PC-3 (cell line): ENCODE measurements around the gene ST3GAL4. TPM values are rescaled to one million over a fixed set of nuclear protein-coding genes. Genes with fewer than 3 reads are reported as not detected.

ENCODE experiments used
- ATAC-seq: fragments of 200-7000 bp; cut with Tn5 transposase; 2 replicates; pipeline ENCODE4 v1.9.1; 2020; ENCODE audit warnings: mild to moderate bottlenecking, moderate library complexity
- BruUV-seq: library from RNA; stranded (reverse); fragments of 400-500 nt; replicated peaks from 2 replicates; lab custom pipeline; 2021; lab: Mats Ljungman, UMichigan
- CTCF ChIA-PET: fragments of 300-600 bp; sonication (Branson Sonifier 250); formaldehyde crosslinking; loops from one replicate; lab custom pipeline; 2022; ENCODE audit warnings: antibody characterized with exemption; lab: Charles Lee
- POLR2A ChIA-PET: fragments of 300-600 bp; sonication (Branson Sonifier 250); formaldehyde crosslinking; loops from one replicate; lab custom pipeline; 2022; ENCODE audit warnings: antibody characterized with exemption; ENCODE audit not compliant: unreplicated experiment; lab: Charles Lee
- DNase-seq: peaks from one replicate; pipeline ENCODE4 v3.0.0-alpha.2; 2015
- H2AFZ ChIP-seq: fragments of 300-600 bp; sonication (generic); 2 replicates; pipeline ENCODE4 v1.6.0; 2016; ENCODE audit warnings: antibody characterized with exemption, low read length
- H3F3A ChIP-seq: fragments of 300-600 bp; sonication (generic); one replicate; pipeline ENCODE4 v1.6.0; 2017; ENCODE audit warnings: antibody characterized with exemption, low read length, control low read depth, mild to moderate bottlenecking; ENCODE audit not compliant: unreplicated experiment
- H3K27ac ChIP-seq: fragments of 300-600 bp; sonication (generic); 2 replicates; pipeline ENCODE4 v1.5.1; 2016; ENCODE audit warnings: mild to moderate bottlenecking, low read length
- H3K27me3 ChIP-seq: fragments of 300-600 bp; sonication (generic); 2 replicates; pipeline ENCODE4 v1.6.1; 2016; ENCODE audit warnings: low read length, mixed read lengths
- H3K36me3 ChIP-seq: fragments of 300-600 bp; sonication (generic); 2 replicates; pipeline ENCODE4 v1.6.1; 2016; ENCODE audit warnings: low read depth, mixed run types, low read length, mixed read lengths
- H3K4me1 ChIP-seq: fragments of 300-600 bp; sonication (generic); 2 replicates; pipeline ENCODE4 v1.5.1; 2016; ENCODE audit warnings: low read length; ENCODE audit not compliant: insufficient read depth
- H3K4me2 ChIP-seq: fragments of 300-600 bp; sonication (generic); 2 replicates; pipeline ENCODE4 v1.6.0; 2016; ENCODE audit warnings: low read length
- H3K4me3 ChIP-seq: fragments of 300-600 bp; sonication (generic); 2 replicates; pipeline ENCODE4 v1.5.1; 2016; ENCODE audit warnings: mild to moderate bottlenecking, low read length, mixed read lengths
- H3K79me2 ChIP-seq: fragments of 300-600 bp; sonication (generic); 2 replicates; pipeline ENCODE4 v1.6.1; 2017; ENCODE audit warnings: low read length, mixed read lengths
- H3K9ac ChIP-seq: fragments of 300-600 bp; sonication (generic); 2 replicates; pipeline ENCODE4 v1.6.0; 2016; ENCODE audit warnings: mild to moderate bottlenecking, low read length
- H3K9me2 ChIP-seq: fragments of 300-600 bp; sonication (generic); replicated peaks from 2 replicates; pipeline ENCODE4 v1.6.1; 2016; ENCODE audit warnings: mixed run types, low read length, mixed read lengths
- H3K9me3 ChIP-seq: fragments of 300-600 bp; sonication (generic); 2 replicates; pipeline ENCODE4 v1.6.1; 2016; ENCODE audit warnings: low read length, mixed read lengths
- H4K20me1 ChIP-seq: fragments of 300-600 bp; sonication (generic); 2 replicates; pipeline ENCODE4 v1.6.1; 2016; ENCODE audit warnings: low read length, mixed read lengths
- CTCF ChIP-seq: fragments of 300-600 bp; sonication (generic); conservative IDR thresholded peaks from 2 replicates; pipeline ENCODE4 v1.5.1; 2017; ENCODE audit warnings: antibody characterized with exemption, low read depth, mild to moderate bottlenecking, low read length
- EZH2 ChIP-seq: fragments of 300-600 bp; sonication (generic); IDR thresholded peaks from one replicate; pipeline ENCODE4 v1.6.1; 2017; ENCODE audit warnings: antibody characterized with exemption, mild to moderate bottlenecking, low read length; ENCODE audit not compliant: unreplicated experiment
- EZH2phosphoT487 ChIP-seq: fragments of 300-600 bp; sonication (generic); IDR thresholded peaks from 2 replicates; pipeline ENCODE4 v1.6.1; 2018; ENCODE audit warnings: mild to moderate bottlenecking, antibody characterized with exemption, low read length, borderline replicate concordance
- intact Hi-C: fragments of 100-400 bp; cut with micrococcal nuclease; formaldehyde crosslinking; loops from 2 replicates; pipeline ENCODE4 v1.9.0; 2023
- total RNA-seq: library from RNA; depleted of rRNA; stranded (reverse); fragments of >200 nt; gene quantifications from 2 replicates; pipeline ENCODE4 v1.2.3, GENCODE V29; 2014

Gene ST3GAL4
- total RNA-seq, 1 experiment from 2014 or later: 126 TPM

GRCh38 chr11:126338346-126339055, 17.0 kb upstream of the ST3GAL4 start:
- Histone ChIP-seq H3K4me3 (no peak overlapping the region), H4K20me1 (no peaks in the 10 kb centered on the region), H3F3A (no peaks in the 10 kb centered on the region), H3K9me3 (no peaks in the 10 kb centered on the region), H3K4me2 (no peak overlapping the region), H2AFZ (no peak overlapping the region), H3K27ac (peak overlapping the region; percentile 95), H3K27me3 (no peaks in the 10 kb centered on the region), H3K79me2 (no peaks in the 10 kb centered on the region), H3K4me1 (peaks cover 45% of the 10 kb centered on the region), H3K9me2 (no peaks in the 10 kb centered on the region), H3K36me3 (peaks cover 9% of the 10 kb centered on the region; the same call in 1 of the 2 replicates), H3K9ac (no peak overlapping the region; the same call in 1 of the 2 replicates)
- intact Hi-C loops: no loop called here
- no peak for DNase-seq
- CTCF ChIA-PET: no interaction called here
- TF ChIP-seq EZH2phosphoT487: no peak
- TF ChIP-seq CTCF: no peak
- TF ChIP-seq EZH2: no peak
- ATAC-seq: no peak
- no TSS peak for BruUV-seq
- POLR2A ChIA-PET: no interaction called here

- no peaks in the 10 kb centered on the region for H3K9me3 ChIP-seq
- H4K20me1 ChIP-seq: no peaks in the 10 kb centered on the region
- H3K9me2 ChIP-seq: no peaks in the 10 kb centered on the region
- no peaks in the 10 kb centered on the region for H3K27me3 ChIP-seq
- ChIA-PET POLR2A (no interaction called here), CTCF (interaction anchor here (0.9 kb wide), 1 partner anchor 14 kb away, joined by 4 read pairs; no protein-coding TSS in a partner anchor)
- H3K4me3 ChIP-seq: no peak overlapping the region
- H3K36me3 ChIP-seq: peaks cover 10% of the 10 kb centered on the region; the same call in 1 of the 2 replicates
- no TSS peak for BruUV-seq
- H2AFZ ChIP-seq: no peak overlapping the region
- H3F3A ChIP-seq: no peaks in the 10 kb centered on the region
- peak overlapping the region; percentile 59 for H3K9ac ChIP-seq
- H3K27ac ChIP-seq: peak overlapping the region; percentile 95
- ATAC-seq: no peak
- peaks cover 44% of the 10 kb centered on the region for H3K4me1 ChIP-seq
- TF ChIP-seq EZH2: no peak
- no peak for TF ChIP-seq EZH2phosphoT487
- intact Hi-C loops: no loop called here
- no peaks in the 10 kb centered on the region for H3K79me2 ChIP-seq
- DNase-seq: no peak
- H3K4me2 ChIP-seq: no peak overlapping the region
Measured at GRCh38 chr11:126339073-126339862, 16.2 kb upstream of the ST3GAL4 start.

GRCh38 chr11:126339863-126340434, 15.5 kb upstream of the ST3GAL4 start:
- Histone ChIP-seq H3K79me2 (no peaks in the 10 kb centered on the region), H3K36me3 (peaks cover 10% of the 10 kb centered on the region; the same call in 1 of the 2 replicates), H3K9me2 (no peaks in the 10 kb centered on the region), H3K9ac (peak overlapping the region; percentile 79), H3K4me2 (peak overlapping the region; percentile 23; the same call in 1 of the 2 replicates), H3F3A (no peaks in the 10 kb centered on the region), H2AFZ (no peak overlapping the region), H3K4me1 (peaks cover 39% of the 10 kb centered on the region), H3K27ac (peak overlapping the region; percentile 95), H3K9me3 (no peaks in the 10 kb centered on the region), H3K4me3 (no peak overlapping the region), H3K27me3 (no peaks in the 10 kb centered on the region), H4K20me1 (no peaks in the 10 kb centered on the region)
- no TSS peak for BruUV-seq
- intact Hi-C loops: no loop called here
- ChIA-PET CTCF (interaction anchor here (0.9 kb wide), 1 partner anchor 14 kb away, joined by 4 read pairs; no protein-coding TSS in a partner anchor), POLR2A (interaction anchor here (0.6 kb wide), 1 partner anchor 64 kb away, joined by 10 read pairs; no protein-coding TSS in a partner anchor)
- TF ChIP-seq EZH2phosphoT487 (no peak), CTCF (no peak), EZH2 (no peak)
- no peak for ATAC-seq
- DNase-seq: peak; percentile 89
